Ascending aorta (tissue), 2 donors: ENCODE results near the gene TMEM40. TPM values are rescaled to one million over a fixed set of nuclear protein-coding genes. Genes with fewer than 3 reads are reported as not detected.
"Not testable (repeated sequence)": the region's sequence is repeated elsewhere in the genome, so short reads cannot be mapped to it uniquely, and the experiment has no call there.

Experiments used
- DNase-seq, 2 donors: peaks; one replicate each; pipeline ENCODE4 v3.0.0-alpha.2; 2019; ENCODE audit warnings: low spot score in 2 of 2
- H3K27ac ChIP-seq, 2 donors: fragments of 200-600 bp; sonication (generic); one replicate each; pipeline ENCODE4 v1.5.1; 2016 to 2017; ENCODE audit warnings: mild to moderate bottlenecking in 1 of 2
- H3K27me3 ChIP-seq: fragments of 200-600 bp; sonication (generic); one replicate; pipeline ENCODE4 v1.5.1; 2017
- H3K36me3 ChIP-seq, 2 donors: fragments of 200-600 bp; sonication (generic); one replicate each; pipeline ENCODE4 v1.5.1; 2016
- H3K4me1 ChIP-seq, 2 donors: fragments of 200-600 bp; sonication (generic); one replicate each; pipeline ENCODE4 v1.5.1; 2016 to 2017; ENCODE audit warnings: mild to moderate bottlenecking in 1 of 2
- H3K4me3 ChIP-seq, 2 donors: fragments of 200-600 bp; sonication (generic); one replicate each; pipeline ENCODE4 v1.5.1; 2016 to 2017; ENCODE audit warnings: mild to moderate bottlenecking in 1 of 2
- H3K9me3 ChIP-seq, 2 donors: fragments of 200-600 bp; sonication (generic); one replicate each; pipeline ENCODE4 v1.5.1; 2016
- intact Hi-C: fragments of 100-400 bp; cut with DNase I; formaldehyde crosslinking; loops from one replicate; pipeline ENCODE4 v1.15.1; 2023
- total RNA-seq: library from RNA; depleted of rRNA; stranded (reverse); fragments of >200 nt; gene quantifications from one replicate; pipeline ENCODE4 v1.1.0, GENCODE V29; 2016
- TF ChIP-seq, protein P1 (sequence below), 3 experiments: fragments of 200-600 bp in 2 of 3; fragments of 450-650 bp in 1 of 3; sonication (generic) in 2 of 3; IDR thresholded peaks; one replicate each; pipeline ENCODE4 v1.5.1; 2016 to 2019; ENCODE audit warnings: antibody characterized with exemption in 3 of 3, mild to moderate bottlenecking in 1 of 3, moderate library complexity in 1 of 3

The TMEM40 gene
- total RNA-seq, 1 donor from 2014 or later = not detected

DNA sequence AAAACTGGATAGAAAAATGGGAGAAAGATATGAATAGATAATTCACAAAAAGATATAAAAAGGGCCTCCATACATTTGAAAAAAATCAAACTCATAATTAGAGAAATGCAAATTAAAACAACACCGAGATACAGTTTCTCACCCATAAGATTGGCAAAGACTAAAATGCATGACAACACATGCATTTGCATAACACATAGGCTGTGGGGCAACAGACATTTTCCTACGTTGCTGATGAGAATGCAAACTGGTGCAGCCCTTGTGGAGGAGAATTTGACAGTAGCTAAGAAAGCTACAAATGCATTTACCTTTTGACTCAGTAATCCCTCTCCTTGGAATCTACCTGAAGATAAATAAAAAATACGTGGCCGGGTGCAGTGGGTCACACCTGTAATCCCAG, 26.0 kb upstream of the TMEM40 start:
- no peaks in the 10 kb centered on the region for H3K27me3 ChIP-seq
- no peak for DNase-seq
- H3K4me3 ChIP-seq = no peak overlapping the region
- no peaks in the 10 kb centered on the region for H3K36me3 ChIP-seq
- no peak overlapping the region for H3K27ac ChIP-seq
- H3K9me3 ChIP-seq = no peaks in the 10 kb centered on the region
- intact Hi-C loops = no loop called here
- H3K4me1 ChIP-seq = no peaks in the 10 kb centered on the region
- TF ChIP-seq, protein P1, sequence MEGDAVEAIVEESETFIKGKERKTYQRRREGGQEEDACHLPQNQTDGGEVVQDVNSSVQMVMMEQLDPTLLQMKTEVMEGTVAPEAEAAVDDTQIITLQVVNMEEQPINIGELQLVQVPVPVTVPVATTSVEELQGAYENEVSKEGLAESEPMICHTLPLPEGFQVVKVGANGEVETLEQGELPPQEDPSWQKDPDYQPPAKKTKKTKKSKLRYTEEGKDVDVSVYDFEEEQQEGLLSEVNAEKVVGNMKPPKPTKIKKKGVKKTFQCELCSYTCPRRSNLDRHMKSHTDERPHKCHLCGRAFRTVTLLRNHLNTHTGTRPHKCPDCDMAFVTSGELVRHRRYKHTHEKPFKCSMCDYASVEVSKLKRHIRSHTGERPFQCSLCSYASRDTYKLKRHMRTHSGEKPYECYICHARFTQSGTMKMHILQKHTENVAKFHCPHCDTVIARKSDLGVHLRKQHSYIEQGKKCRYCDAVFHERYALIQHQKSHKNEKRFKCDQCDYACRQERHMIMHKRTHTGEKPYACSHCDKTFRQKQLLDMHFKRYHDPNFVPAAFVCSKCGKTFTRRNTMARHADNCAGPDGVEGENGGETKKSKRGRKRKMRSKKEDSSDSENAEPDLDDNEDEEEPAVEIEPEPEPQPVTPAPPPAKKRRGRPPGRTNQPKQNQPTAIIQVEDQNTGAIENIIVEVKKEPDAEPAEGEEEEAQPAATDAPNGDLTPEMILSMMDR (IDR thresholded peaks at IDR 0.05) = no peak

DNA sequence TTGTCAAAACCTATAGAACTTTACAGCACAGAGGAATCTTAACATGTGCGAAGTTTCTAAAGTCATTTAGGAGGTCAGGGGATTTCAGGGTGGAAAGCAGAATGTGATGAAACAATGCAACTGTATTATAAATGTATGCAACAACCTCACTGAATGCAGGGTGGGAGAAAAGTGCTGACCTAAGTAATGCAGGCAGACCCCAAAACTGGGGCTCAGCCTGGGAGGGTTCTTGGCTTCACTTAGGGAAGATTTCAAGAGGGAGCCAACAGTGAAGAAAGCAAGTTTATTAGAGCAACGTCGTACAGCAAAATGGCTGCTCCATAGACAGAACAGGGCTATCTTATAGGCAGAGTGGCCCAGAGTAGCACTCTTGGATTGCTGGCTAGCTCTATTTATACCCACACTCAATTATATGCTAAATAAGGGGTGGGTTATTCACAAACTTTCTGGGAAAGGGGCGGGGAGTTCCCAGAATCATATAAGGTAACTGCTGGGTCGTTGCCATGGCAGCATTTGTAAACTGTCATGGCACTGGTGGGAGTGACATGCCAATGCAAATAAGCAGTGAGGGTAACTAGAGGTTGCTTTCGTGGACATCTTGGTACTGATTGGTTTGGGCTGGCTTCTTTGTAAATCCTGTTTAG, 23.2 kb upstream of the TMEM40 start:
- Histone ChIP-seq H3K9me3 (no peaks in the 10 kb centered on the region), H3K27ac (no peak overlapping the region), H3K27me3 (no peaks in the 10 kb centered on the region), H3K4me3 (no peak overlapping the region), H3K36me3 (no peaks in the 10 kb centered on the region), H3K4me1 (no peaks in the 10 kb centered on the region)
- TF ChIP-seq, protein P1 (IDR thresholded peaks at IDR 0.05) = no peak
- intact Hi-C loops = no loop called here
- no peak for DNase-seq

DNA sequence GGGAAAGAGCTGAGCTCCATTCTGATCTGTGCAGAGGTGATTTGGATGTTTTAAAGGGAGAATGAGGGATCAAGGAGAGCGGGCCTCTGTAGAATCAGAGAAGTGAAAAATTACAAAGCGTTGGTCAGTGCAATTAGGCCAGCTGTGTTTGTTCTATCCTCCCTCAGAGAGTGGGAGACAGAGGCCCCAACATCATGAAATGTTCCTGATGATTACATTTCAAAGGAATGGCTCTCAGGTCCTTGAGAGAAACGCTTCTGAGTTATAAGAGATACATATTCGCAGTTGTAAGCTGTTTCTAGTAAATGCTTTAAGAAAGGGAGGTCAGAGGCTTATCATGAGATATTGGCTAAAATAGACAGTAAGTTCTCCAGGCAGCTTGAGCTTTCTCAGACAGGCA, 21.7 kb upstream of the TMEM40 start:
- no peaks in the 10 kb centered on the region for H3K36me3 ChIP-seq
- no peak overlapping the region for H3K27ac ChIP-seq
- no peaks in the 10 kb centered on the region for H3K9me3 ChIP-seq
- TF ChIP-seq, protein P1 (IDR thresholded peaks at IDR 0.05) = no peak
- no peak overlapping the region for H3K4me3 ChIP-seq
- H3K27me3 ChIP-seq = no peaks in the 10 kb centered on the region
- no peaks in the 10 kb centered on the region for H3K4me1 ChIP-seq
- intact Hi-C loops = no loop called here
- no peak for DNase-seq

DNA sequence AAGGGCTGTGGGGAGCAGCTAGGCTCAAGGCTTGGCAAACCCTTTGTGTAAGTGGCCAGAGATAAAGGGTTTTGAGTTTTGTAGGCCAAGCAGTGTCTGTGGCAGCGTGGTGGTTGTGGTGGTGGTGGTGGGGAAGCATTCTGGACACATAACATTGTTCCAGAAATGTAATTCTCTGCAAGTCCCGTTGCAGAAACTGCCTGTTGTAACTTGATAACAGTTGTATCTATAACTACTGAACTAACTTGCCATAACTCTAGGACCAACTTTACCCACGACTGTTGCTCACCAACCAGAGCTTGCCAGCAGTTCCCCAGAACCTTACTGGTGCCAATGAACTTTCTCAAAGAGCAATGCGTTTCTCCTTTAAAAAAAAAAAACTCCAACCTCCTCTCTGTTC, 18.1 kb upstream of the TMEM40 start:
- H3K27me3 ChIP-seq = no peaks in the 10 kb centered on the region
- no peak for DNase-seq
- no peak overlapping the region for H3K27ac ChIP-seq
- TF ChIP-seq, protein P1 (IDR thresholded peaks at IDR 0.05) = no peak
- intact Hi-C loops = no loop called here
- no peaks in the 10 kb centered on the region for H3K9me3 ChIP-seq
- H3K36me3 ChIP-seq = no peaks in the 10 kb centered on the region
- H3K4me3 ChIP-seq = no peak overlapping the region
- no peaks in the 10 kb centered on the region for H3K4me1 ChIP-seq

DNA sequence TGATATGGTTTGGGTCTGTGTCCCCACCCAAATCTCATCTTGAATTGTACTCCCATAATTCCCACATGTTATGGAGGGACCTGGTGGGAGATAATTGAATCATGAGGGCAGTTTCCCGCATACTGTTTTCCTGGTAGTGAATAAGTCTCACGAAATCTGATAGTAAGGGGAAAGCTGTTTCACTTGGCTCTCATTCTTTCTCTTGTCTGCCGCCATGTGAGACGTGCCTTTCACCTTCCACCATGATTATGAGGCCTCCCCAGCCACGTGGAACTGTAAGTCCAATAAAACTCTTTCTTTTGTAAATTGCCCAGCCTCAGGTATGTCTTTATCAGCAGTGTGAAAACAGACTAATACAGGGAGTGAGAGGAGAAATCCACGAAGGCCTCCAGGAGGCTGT, 16.9 kb upstream of the TMEM40 start:
- H3K4me1 ChIP-seq, DNase-seq, H3K9me3 ChIP-seq, H3K4me3 ChIP-seq, H3K27me3 ChIP-seq, intact Hi-C loops, H3K27ac ChIP-seq, H3K36me3 ChIP-seq: not testable (repeated sequence)

DNA sequence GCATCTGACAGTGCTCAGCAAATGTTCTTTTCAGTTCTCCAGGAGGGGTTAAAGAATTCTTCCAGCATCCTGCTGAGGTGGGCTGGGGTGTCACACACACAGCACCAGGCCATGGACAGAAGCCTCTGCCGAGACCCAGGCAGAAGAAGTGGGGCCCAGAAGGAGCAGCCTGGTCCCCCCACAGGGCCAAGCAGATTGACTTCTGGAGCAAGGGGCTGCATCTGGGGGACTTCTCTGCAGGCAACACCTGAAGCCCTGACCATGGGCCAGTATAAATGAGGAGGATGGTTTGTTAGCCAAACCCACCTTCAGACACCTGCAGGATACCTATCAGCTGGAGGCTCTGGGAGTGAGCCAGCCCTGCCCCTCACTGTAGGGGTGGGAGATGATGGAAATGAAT, 16.2 kb upstream of the TMEM40 start:
- DNase-seq = no peak
- H3K9me3 ChIP-seq = no peaks in the 10 kb centered on the region
- TF ChIP-seq, protein P1 (IDR thresholded peaks at IDR 0.05) = no peak
- H3K36me3 ChIP-seq = no peaks in the 10 kb centered on the region
- intact Hi-C loops = no loop called here
- H3K4me3 ChIP-seq = no peak overlapping the region
- H3K27ac ChIP-seq = no peak overlapping the region
- H3K4me1 ChIP-seq = no peaks in the 10 kb centered on the region
- H3K27me3 ChIP-seq = no peaks in the 10 kb centered on the region
